CD14-positive monocyte (primary cell): ENCODE data around the gene RAX. TPM values are rescaled to one million over a fixed set of nuclear protein-coding genes. Genes with fewer than 3 reads are reported as not detected.

ENCODE experiments used
- DNase-seq, 3 donors: peaks; one replicate each; pipeline ENCODE4 v3.0.0-alpha.2; 2011 to 2022
- H2AFZ ChIP-seq: 2 replicates; pipeline ENCODE4 v1.6.0; 2012; ENCODE audit warnings: mild to moderate bottlenecking, low read depth, low read length, inconsistent platforms; ENCODE audit not compliant: insufficient read depth, poor library complexity, severe bottlenecking
- H3K27ac ChIP-seq, 2 donors: 1 replicate in 1 of 2; 2 replicates in 1 of 2; pipeline ENCODE4 v1.5.1; 2012 to 2013; ENCODE audit warnings: low read length in 2 of 2, control low read depth in 1 of 2, inconsistent platforms in 1 of 2, low read depth in 1 of 2, mild to moderate bottlenecking in 1 of 2
- H3K27me3 ChIP-seq, 2 donors: one replicate each; pipeline versions ENCODE4 v1.6.0 to v1.6.1; 2011 to 2013; ENCODE audit warnings: low read length in 2 of 2; ENCODE audit not compliant: control insufficient read depth in 2 of 2, insufficient read depth in 2 of 2
- H3K36me3 ChIP-seq, 2 donors: replicated peaks in 1 of 2; 1 replicate in 1 of 2; 2 replicates in 1 of 2; pipeline versions ENCODE4 v1.5.1 to v1.6.1; 2012 to 2013; ENCODE audit warnings: low read length in 2 of 2, control low read depth in 1 of 2, inconsistent platforms in 1 of 2, mild to moderate bottlenecking in 1 of 2; ENCODE audit not compliant: insufficient read depth in 2 of 2, control insufficient read depth in 1 of 2
- H3K4me1 ChIP-seq, 2 donors: 1 replicate in 1 of 2; 2 replicates in 1 of 2; pipeline versions ENCODE4 v1.5.1 to v1.6.1; 2012 to 2013; ENCODE audit warnings: low read length in 2 of 2, control low read depth in 1 of 2, inconsistent platforms in 1 of 2, mild to moderate bottlenecking in 1 of 2, moderate library complexity in 1 of 2; ENCODE audit not compliant: insufficient read depth in 2 of 2, control insufficient read depth in 1 of 2
- H3K4me2 ChIP-seq: replicated peaks from 2 replicates; pipeline ENCODE3; 2012; ENCODE audit warnings: low read length, moderate library complexity, mild to moderate bottlenecking; ENCODE audit not compliant: poor library complexity, severe bottlenecking; ENCODE audit errors: extremely low read depth
- H3K4me3 ChIP-seq, 3 experiments: fragments of 200-600 bp in 1 of 3; sonication (generic) in 1 of 3; replicated peaks in 1 of 3; 1 replicate in 2 of 3; 2 replicates in 1 of 3; pipeline ENCODE4 v1.5.1; 2011 to 2013; ENCODE audit warnings: low read length in 3 of 3, mild to moderate bottlenecking in 3 of 3, control low read depth in 2 of 3, low read depth in 2 of 3, inconsistent platforms in 1 of 3, moderate library complexity in 1 of 3
- H3K79me2 ChIP-seq: 2 replicates; pipeline ENCODE4 v1.6.0; 2012; ENCODE audit warnings: mild to moderate bottlenecking, control low read depth, inconsistent platforms, low read length, moderate library complexity; ENCODE audit not compliant: insufficient read depth
- H3K9ac ChIP-seq: 2 replicates; pipeline ENCODE4 v1.6.0; 2017; ENCODE audit warnings: low read length, mild to moderate bottlenecking; ENCODE audit not compliant: insufficient read depth, poor library complexity, severe bottlenecking
- H3K9me3 ChIP-seq, 2 donors: replicated peaks in 1 of 2; 1 replicate in 1 of 2; 2 replicates in 1 of 2; pipeline versions ENCODE4 v1.5.1 to v1.6.1; 2012 to 2013; ENCODE audit warnings: low read length in 2 of 2, control low read depth in 1 of 2; ENCODE audit not compliant: control insufficient read depth in 1 of 2, insufficient read depth in 1 of 2
- H4K20me1 ChIP-seq: 2 replicates; pipeline ENCODE4 v1.6.0; 2012; ENCODE audit warnings: mild to moderate bottlenecking, low read length, control low read depth, moderate library complexity; ENCODE audit not compliant: insufficient read depth
- H3K27ac Mint-ChIP-seq, 7 donors: one replicate each; pipeline ENCODE4 v1.8.0; 2020; ENCODE audit warnings: mild to moderate bottlenecking in 7 of 7, mixed read lengths in 7 of 7, moderate library complexity in 6 of 7, inconsistent platforms in 2 of 7
- H3K27me3 Mint-ChIP-seq, 3 donors: one replicate each; pipeline ENCODE4 v1.8.0; 2021 to 2022; ENCODE audit warnings: low read depth in 3 of 3, mild to moderate bottlenecking in 3 of 3, mixed read lengths in 3 of 3, moderate library complexity in 3 of 3, inconsistent platforms in 1 of 3
- H3K36me3 Mint-ChIP-seq, 2 donors: one replicate each; pipeline ENCODE4 v1.8.0; 2020; ENCODE audit warnings: mixed read lengths in 2 of 2, inconsistent platforms in 1 of 2, mild to moderate bottlenecking in 1 of 2
- H3K4me1 Mint-ChIP-seq: one replicate; pipeline ENCODE4 v1.8.0; 2020; ENCODE audit warnings: mild to moderate bottlenecking, mixed read lengths
- H3K4me3 Mint-ChIP-seq, 2 donors: one replicate each; pipeline ENCODE4 v1.8.0; 2020; ENCODE audit warnings: mild to moderate bottlenecking in 2 of 2, mixed read lengths in 2 of 2, moderate library complexity in 1 of 2
- H3K9me3 Mint-ChIP-seq, 7 donors: one replicate each; pipeline ENCODE4 v1.8.0; 2020 to 2022; ENCODE audit warnings: mixed read lengths in 7 of 7, mild to moderate bottlenecking in 6 of 7, moderate library complexity in 6 of 7, inconsistent platforms in 2 of 7
- WGBS: methylation state at CpG from one replicate; pipeline ENCODE4 v1.1.5; 2013; ENCODE audit warnings: missing lambda C conversion rate; ENCODE audit not compliant: insufficient coverage; 5-methylcytosine and 5-hydroxymethylcytosine counted together
- intact Hi-C, 2 donors: fragments of 100-400 bp; cut with micrococcal nuclease; formaldehyde crosslinking; loops; one replicate each; pipeline versions ENCODE4 v1.15.0 to v1.15.1; 2023
- polyA plus RNA-seq, 3 donors: library from polyadenylated mRNA; depleted of rRNA in 1 of 3; unstranded in 2 of 3; stranded (reverse) in 1 of 3; fragments of 300-500 nt in 2 of 3; fragments of >200 nt in 1 of 3; fragmentation: Illumina TruSeq in 2 of 3; gene quantifications; 1 replicate in 2 of 3; 2 replicates in 1 of 3; pipeline ENCODE4 v1.2.3, GENCODE V29; 2012 to 2021
- TF ChIP-seq, protein P1 (sequence below): fragments of 200-600 bp; IDR thresholded peaks from one replicate; pipeline ENCODE4 v1.8.0; 2022; ENCODE audit warnings: antibody characterized with exemption, mild to moderate bottlenecking

RAX gene
- polyA plus RNA-seq, 3 donors = not detected

DNA sequence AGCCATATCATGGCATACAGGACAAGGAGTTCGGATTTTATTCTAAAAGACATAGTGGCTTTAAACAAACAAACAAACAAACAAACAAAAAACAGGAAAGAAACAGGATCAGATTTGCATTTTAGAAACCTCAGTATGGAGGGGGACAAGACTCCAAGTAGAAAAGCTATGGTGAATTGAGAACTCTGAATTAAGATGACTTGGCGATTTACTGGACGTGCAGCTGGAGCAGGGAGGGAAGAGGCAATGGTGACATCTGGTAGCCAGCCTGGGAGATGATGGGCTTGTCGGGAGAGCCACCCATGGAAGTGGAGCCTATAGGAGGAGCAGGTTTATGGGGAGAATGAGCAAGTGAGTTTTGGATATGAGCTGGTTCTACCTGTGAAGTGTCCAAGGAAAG lies 32.0 kb upstream of the RAX start:
- WGBS = 53% methylated on average over 3 of the region's 4 CpGs
- H3K36me3 Mint-ChIP-seq = no peaks in the 10 kb centered on the region
- Histone ChIP-seq H3K4me1 (peaks cover 0 to 3% of the 10 kb centered on the region in 2 donors), H3K9me3 (no peaks in the 10 kb centered on the region), H3K79me2 (no peaks in the 10 kb centered on the region), H3K27ac (no peak overlapping the region), H3K4me2 (no peak overlapping the region), H3K36me3 (no peaks in the 10 kb centered on the region), H3K4me3 (no peak overlapping the region), H3K27me3 (peaks cover 7 to 14% of the 10 kb centered on the region in 2 donors), H4K20me1 (no peaks in the 10 kb centered on the region), H3K9ac (no peak overlapping the region), H2AFZ (no peak overlapping the region)
- H3K4me3 Mint-ChIP-seq = no peak overlapping the region
- no peak overlapping the region for H3K27ac Mint-ChIP-seq
- TF ChIP-seq, protein P1, sequence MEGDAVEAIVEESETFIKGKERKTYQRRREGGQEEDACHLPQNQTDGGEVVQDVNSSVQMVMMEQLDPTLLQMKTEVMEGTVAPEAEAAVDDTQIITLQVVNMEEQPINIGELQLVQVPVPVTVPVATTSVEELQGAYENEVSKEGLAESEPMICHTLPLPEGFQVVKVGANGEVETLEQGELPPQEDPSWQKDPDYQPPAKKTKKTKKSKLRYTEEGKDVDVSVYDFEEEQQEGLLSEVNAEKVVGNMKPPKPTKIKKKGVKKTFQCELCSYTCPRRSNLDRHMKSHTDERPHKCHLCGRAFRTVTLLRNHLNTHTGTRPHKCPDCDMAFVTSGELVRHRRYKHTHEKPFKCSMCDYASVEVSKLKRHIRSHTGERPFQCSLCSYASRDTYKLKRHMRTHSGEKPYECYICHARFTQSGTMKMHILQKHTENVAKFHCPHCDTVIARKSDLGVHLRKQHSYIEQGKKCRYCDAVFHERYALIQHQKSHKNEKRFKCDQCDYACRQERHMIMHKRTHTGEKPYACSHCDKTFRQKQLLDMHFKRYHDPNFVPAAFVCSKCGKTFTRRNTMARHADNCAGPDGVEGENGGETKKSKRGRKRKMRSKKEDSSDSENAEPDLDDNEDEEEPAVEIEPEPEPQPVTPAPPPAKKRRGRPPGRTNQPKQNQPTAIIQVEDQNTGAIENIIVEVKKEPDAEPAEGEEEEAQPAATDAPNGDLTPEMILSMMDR = no peak
- no peak for DNase-seq
- H3K9me3 Mint-ChIP-seq = no peaks in the 10 kb centered on the region
- H3K27me3 Mint-ChIP-seq = peaks cover 15 to 34% (median 19%) of the 10 kb centered on the region in 3 donors
- H3K4me1 Mint-ChIP-seq = peaks cover 5% of the 10 kb centered on the region
- intact Hi-C loops = loop anchor here (5.0 kb wide), 1 partner anchor 97 kb away; no protein-coding TSS in a partner anchor

DNA sequence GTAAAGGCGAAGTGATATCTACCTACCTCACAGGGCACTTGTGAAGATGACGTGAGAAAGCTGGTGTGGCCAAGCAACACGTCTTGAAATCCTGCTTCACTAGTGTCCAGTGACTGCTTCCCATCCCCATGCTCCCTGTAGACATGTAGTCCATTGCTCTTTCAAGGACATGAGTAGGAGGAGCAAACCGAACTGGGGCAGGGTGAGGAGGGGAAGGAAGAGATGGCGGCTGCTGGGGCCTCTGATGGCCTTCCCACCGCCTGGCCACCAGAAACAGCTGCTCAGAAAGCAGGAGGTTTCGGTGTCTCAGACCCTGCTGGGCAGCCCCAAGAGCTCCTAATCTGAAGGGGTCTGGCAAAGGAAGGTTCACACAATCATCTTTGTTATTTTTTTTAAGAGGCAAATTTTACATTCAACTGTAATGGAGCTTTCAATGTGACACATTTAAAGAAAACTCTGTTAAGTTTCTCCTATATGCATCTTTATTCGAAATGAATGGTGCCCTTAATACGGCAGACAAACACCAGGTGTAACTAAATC lies 30.5 kb upstream of the RAX start:
- intact Hi-C loops = no loop called here

More for the DNA sequence above, 30.5 kb upstream of the RAX start:
- DNase-seq = no peak
- Histone ChIP-seq H3K4me2 (no peak overlapping the region), H3K27ac (no peak overlapping the region), H3K9ac (no peak overlapping the region), H3K79me2 (no peaks in the 10 kb centered on the region), H3K9me3 (no peaks in the 10 kb centered on the region), H4K20me1 (no peaks in the 10 kb centered on the region), H3K27me3 (peaks cover 0 to under 1% of the 10 kb centered on the region in 2 donors), H3K4me3 (no peak overlapping the region), H2AFZ (no peak overlapping the region), H3K36me3 (no peaks in the 10 kb centered on the region), H3K4me1 (peaks cover 0 to 1% of the 10 kb centered on the region in 2 donors)
- TF ChIP-seq, protein P1 = no peak
- Mint-ChIP-seq H3K4me1 (peaks cover 5% of the 10 kb centered on the region), H3K36me3 (no peaks in the 10 kb centered on the region), H3K27me3 (peaks cover 10 to 20% (median 17%) of the 10 kb centered on the region in 3 donors), H3K27ac (no peak overlapping the region), H3K9me3 (no peaks in the 10 kb centered on the region), H3K4me3 (no peak overlapping the region)
- WGBS = 82% methylated on average over 2 of the region's 9 CpGs
